GM18499 (cell line): ENCODE data around the gene ACSM4.
"Not testable (repeated sequence)": the region's sequence is repeated elsewhere in the genome, so short reads cannot be mapped to it uniquely, and the experiment has no call there.

Experiments used
- ATAC-seq: cut with Tn5 transposase; IDR thresholded peaks from one replicate; pipeline ENCODE4 v1.9.1; 2021; ENCODE audit warnings: moderate number of reproducible peaks; ENCODE audit not compliant: insufficient read depth, unreplicated experiment

The ACSM4 gene

DNA sequence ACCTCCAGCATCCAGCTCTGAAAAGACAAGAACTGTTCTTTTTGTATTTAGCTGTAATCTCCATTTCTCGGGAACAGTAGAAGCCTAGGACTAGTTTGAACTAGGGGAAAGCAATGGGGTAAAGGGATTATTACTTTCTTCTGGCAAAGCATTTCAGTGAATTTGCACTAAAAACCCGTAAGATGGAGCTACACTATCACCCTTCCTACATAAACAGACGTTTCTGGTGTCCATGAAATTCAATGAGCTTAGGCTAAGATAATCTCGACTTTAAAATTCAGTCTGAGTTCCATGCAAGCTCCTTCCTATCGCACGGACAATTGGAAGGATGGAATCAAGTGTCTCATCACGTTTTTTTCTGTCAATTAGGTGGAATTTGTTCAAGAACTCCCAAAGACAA is 24.0 kb downstream of the ACSM4 start:
- no peak for ATAC-seq

DNA sequence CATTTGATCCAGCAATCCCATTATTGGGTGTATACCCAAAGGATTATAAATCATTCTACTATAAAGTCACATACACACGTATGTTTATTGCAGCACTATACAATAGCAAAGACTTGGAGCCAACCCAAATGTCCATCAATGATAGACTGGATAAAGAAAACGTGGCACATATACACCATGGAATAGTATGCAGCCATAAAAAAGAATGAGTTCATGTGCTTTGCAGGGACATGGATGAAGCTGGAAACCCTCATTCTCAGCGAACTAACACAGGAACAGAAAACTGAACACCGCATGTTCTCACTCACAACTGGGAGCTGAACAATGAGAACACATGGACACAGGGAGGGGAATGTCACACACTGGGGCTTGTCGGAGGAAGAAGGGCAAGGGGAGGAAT is 33.9 kb downstream of the ACSM4 start:
- not testable (repeated sequence) for ATAC-seq

DNA sequence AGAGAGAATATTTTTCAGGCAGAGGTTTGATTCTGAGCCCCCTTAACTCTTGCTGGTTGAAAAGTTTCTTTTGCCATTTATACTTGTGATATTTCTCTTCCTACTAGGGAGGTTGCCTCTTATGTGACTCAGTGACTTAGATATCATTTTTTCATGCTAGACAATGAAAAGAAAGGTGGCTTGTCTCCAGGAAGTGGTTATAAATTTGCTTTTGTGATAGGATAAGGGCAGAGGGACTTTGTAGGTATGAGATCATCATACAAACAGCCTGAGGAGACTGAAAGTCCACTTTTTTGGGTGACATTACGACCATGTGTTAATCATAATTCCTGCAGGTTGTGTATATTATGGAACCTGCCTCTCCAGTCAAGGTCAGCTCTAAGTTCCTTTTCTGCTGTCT is 35.8 kb downstream of the ACSM4 start:
- ATAC-seq = no peak

DNA sequence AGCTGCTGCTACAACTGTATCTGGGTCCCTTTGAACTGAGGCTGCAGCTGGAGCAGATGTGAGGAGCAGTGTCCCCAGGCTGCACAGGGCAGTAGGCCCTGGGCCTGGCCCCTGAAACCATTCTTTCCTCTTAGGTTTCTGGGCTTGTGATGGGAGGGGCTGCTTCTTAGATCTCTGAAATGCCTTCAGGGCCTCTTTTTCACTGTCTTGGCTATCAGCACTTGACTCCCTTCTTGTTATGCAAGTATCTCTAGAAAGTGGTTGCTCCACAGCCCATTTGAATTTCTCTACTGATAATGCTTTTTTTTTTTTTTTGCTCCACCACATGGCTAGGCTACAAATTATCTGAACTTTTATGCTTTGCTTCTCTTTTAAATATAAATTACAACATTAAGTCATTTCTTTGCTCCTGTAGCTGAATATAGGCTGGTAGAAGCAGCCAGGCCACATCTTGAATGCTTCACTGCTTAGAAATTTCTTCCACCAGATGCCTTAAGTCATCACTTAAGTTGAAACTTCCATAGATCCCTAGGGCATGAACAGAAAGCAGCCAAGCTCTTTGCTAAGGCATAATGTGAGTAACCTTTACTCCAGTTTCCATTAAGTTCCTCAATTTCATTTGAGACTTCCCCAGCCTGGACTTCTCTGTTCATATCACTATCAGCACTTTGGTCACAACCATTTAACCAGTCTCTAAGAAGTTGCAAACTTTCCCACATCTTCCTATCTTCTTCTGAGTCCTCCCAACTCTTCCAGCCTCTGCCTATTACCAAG is 41.1 kb downstream of the ACSM4 start:
- ATAC-seq = no peak

DNA sequence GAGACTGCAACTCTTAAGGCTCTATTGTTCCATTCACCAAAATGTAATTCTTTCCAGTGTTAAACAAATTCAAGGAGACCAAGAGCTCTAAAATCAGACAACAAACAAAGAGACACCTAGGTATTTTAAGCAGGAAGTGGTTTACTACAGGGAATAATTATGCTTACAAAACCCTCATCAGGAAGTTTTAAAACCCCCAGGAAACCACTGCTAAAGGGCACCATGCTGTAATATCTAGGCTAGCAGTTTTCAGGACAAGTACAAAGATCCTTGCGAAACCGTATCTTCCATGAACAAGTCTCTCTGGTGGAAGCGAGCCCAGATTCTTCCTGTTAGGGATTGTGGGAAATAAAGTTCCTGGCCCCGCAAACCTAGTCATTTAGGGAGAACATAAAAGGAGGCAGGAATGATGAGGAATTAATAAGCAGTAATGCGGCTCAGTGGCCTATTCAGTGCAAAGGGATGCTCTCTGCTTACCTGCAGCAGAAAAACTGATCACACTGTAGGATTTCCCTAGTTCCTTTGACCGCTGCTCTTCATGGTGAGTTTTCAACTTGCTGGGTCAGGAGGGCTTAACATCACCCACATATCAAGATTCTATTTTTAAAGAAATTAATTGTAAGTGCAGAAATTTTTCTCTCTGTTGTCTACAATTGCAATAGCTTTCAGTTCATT is 42.8 kb downstream of the ACSM4 start:
- ATAC-seq = no peak

DNA sequence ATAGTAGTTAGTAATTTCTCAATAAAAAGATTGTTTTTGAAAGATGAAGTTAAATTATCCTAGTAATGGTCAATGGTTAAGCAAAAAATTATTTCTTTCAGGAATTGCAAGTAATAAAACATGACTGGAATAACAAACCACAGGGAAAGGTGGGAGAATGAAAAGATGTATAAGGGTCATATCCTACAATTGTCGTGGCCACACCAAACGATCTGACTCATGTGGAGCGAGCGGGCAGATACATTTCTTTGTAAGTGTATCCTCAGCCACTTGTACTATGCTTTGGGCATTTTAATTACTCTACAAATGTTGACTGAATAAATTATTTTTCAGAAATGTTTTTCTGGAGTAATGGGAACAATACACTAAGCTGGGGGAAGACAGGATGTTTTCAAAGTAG is 45.5 kb downstream of the ACSM4 start:
- no peak for ATAC-seq

DNA sequence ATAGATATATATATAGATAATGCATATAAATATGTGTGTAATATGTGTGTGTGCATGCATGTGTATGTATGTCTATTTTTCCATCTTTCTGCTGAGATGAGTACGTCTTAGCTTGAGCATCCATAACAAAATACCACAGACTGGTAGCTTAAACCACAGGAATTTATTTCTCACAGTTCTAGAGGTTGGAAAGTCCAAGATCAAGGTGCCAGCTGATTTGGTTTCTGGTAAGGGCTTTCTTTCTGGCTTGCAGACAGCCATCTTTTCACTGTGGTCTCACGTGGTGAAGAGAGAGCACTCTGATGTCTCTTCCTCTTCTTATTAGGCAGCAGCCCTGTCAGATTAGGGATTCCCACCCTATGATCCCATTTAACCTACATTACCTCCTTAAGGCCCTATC is 47.3 kb downstream of the ACSM4 start:
- no peak for ATAC-seq

DNA sequence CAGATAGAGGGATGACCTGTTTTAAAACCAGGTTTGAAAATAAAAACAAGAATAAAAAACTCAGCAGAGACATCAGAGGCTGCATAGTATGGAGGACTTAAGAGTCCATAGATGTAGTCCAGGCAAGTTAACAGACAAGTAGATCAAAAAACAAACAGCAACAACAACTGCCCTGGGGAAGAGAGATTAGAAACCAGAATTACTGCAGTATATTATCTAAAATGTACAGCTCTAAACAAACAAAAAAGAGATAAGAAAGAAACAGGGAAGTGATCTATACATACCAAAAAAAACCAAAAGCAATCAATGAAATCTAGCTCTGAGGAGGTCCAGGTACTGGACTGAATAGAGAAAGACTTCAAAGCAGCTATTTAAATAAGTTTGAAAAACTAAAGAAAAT is 48.8 kb downstream of the ACSM4 start:
- ATAC-seq = no peak

DNA sequence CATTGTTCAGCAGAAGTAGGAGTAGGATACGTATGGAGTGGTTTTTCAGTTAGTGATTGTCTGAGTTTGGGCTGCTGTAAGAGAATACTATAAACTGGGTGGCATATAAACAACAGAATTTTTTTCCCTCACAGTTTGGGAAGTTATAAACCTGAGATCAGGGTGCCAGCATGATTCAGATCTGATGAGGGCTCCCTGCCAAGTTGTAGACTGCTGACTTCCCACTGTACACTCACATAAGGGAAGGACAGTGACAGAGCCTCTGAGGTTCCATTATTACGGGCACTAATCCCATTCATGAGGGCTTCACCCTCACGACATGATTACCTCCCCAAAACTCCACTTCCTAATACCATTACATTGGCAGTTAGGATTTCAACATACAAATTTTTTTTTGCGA is 50.7 kb downstream of the ACSM4 start:
- no peak for ATAC-seq

DNA sequence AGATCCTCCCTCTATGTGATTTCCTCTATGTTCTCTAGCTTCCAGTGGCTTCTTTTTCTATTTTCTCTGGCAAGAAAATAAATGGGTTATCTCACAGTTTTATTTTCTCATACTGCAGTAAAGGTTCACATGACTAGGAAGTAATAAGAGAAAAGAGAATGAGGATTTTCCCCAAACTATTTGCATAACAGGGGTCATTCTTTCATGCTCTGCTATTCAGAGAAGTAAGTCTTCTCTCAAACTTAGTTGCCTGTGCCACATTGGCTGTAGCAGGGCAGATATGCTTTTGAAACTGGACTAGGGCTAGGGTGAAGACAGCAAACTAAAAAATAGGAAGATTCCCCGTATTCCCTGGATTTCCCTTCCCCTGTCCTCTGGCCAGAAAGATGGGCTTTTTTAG is 57.4 kb downstream of the ACSM4 start:
- ATAC-seq = no peak

DNA sequence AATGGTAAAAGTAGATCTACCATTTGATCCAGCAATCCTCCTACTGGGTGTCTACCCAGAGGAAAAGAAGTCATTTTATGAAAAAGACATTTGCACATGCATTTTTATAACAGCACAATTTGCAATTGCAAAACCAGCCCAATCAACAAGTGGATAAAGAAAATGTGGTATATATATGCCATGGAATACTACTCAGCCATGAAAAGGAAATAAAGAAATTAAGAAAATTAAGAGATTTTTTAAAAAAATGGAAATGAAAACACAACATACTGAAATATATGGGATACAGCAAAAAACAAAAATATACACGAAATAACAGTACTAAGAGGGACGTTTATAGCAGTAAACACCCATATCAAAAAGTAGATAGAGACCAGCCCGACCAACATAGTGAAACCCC is 58.9 kb downstream of the ACSM4 start:
- no peak for ATAC-seq

DNA sequence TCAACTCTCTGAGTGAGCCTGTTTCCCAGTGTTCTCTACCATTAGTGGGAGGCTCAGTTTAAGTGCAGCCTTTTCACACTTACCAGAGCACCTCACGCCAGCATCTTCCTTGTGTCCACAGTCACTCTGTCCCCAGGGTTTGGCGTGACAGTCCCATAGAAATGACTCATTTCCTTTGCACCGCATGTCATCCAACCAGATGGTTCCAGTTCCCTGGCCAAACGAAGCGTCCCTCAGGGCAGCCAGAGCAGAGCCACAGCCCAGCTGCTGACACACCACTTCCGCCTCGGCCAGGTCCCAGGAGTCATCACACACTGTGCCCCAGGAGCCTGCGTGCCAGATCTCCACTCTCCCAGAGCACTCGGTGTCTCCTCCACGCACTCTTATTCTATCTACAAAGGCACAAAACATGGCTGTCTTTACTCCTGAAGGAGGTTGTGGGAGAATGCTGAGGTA is 65.4 kb downstream of the ACSM4 start:
- ATAC-seq = no peak

DNA sequence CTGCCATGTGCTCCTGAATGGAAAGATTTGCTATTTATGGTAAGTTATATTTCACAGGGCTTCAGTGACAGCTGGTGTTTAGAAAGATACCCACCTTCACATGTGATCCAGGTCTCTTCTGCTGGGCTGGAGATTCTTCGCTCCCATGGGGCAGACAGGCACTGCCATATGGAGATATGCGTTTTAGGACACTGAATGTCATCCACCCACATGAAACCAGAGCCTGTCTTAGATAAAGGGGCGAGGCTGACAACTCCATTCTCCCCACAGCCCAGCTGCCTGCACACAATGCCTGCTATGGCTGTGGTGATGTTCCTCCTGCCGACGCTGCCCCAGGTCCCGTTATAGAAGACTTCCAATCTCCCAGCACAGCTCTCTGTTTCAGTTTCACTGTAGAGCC is 69.4 kb downstream of the ACSM4 start:
- no peak for ATAC-seq

DNA sequence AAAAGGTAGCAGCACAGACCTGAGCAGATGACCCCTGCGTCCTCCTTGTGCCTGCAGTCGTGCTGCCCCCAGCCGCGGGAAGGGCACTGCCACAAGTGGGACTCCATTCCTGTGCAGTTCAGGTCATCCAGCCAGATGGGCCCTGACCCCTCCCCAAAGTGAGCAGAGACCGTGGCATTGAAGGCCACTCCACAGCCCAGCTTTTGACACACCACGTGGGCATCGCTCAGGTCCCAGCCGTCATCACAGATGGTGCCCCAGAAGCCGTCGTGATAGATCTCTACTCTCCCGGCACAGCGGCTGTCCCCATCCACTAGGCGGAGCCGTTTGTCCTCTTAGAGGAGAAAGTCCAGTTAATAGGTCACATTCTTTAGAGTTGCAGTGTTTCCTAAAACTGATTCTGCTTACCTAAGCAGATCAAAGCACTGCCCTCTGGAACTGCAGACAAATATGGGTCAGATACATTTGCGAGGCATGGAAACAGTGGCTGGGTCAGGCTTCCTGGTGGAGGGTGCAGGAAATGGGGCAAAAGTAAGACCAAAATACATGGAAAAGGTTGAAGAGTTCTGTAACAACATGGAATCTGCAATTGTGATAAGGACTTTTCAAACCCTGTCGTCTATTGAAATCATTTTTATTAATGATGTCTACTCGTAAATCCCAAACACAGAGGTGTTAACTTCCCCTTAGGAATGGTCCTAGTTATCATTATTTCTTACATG is 70.7 kb downstream of the ACSM4 start:
- ATAC-seq = no peak

DNA sequence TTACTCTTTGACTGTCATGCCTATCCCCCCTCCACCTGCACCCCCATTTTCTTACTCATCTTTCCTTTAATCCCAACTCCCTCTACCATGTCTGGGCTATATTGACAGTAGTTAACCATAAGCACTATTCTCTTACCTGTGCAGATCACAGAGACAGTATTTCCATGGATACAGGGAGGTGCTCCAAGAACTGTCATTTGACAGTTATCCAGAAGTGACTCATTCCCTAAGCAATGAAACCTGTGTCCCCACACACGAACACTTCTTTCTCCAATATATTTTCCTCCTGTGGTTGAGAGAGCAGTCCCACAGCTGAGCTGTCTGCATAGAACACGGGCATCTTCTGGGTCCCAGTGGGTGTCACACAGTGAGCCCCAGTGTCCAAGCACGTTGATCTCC is 71.3 kb downstream of the ACSM4 start:
- no peak for ATAC-seq

DNA sequence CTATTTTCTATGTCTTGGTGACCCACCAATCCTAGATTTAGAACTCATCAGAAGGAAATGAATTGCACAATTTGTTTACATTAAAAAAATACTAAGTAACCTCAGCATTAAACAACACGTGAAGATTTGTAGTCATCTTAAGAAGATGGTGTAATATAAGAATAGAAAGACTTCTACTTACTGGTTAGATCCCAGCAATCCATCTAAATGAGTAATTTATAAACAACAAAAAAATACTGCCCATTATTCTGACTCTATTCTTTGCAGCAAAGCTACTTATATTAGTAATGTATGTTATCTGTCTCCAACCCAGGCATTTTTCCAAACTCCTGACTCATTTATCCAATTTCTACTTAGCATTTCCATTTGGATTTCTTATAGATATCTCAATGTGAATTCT is 72.3 kb downstream of the ACSM4 start:
- ATAC-seq = no peak
